ENCODE measurements around the gene FAM177A1.

- no peak for TF ChIP-seq CTCF (IDR thresholded peaks at IDR 0.05)
- no peak for TF ChIP-seq POLR2AphosphoS5 (IDR thresholded peaks at IDR 0.05)
- TF ChIP-seq POLR2A (IDR thresholded peaks at IDR 0.05) = no peak
- TF ChIP-seq EP300 (IDR thresholded peaks at IDR 0.05) = no peak
Observed at GRCh38 chr14:34997762-34998161, 48.3 kb upstream of the FAM177A1 start.
